H1 (cell line): Measurements from ENCODE around the gene PRKCZ. TPM values are rescaled to one million over a fixed set of nuclear protein-coding genes. Genes with fewer than 3 reads are reported as not detected.
A peak's percentile ranks its signal among the peaks of the same experiment; 100 is the strongest.

Experiments
- BRCA1 ChIP-seq: IDR thresholded peaks from 2 replicates; pipeline ENCODE4 v1.6.1; 2012; ENCODE audit warnings: low read depth, low read length, improper control_type of control experiment
- E2F6 ChIP-seq: IDR thresholded peaks from 2 replicates; pipeline ENCODE4 v1.6.1; 2012; ENCODE audit warnings: inconsistent platforms
- EGR1 ChIP-seq: IDR thresholded peaks from 2 replicates; pipeline ENCODE4 v1.6.1; 2011; ENCODE audit warnings: low read depth, low read length, borderline replicate concordance
- KDM1A ChIP-seq: fragments of 200-600, 300-600 bp; sonication (generic); IDR thresholded peaks from 2 replicates; pipeline ENCODE4 v1.7.1; 2016; ENCODE audit warnings: mild to moderate bottlenecking, low read length, borderline replicate concordance
- POU5F1 ChIP-seq: IDR thresholded peaks from 2 replicates; pipeline ENCODE4 v1.6.1; 2011; ENCODE audit warnings: low read depth, mild to moderate bottlenecking, low read length, moderate library complexity
- SAP30 ChIP-seq: fragments of 300-600 bp; sonication (generic); IDR thresholded peaks from 2 replicates; pipeline ENCODE4 v1.7.1; 2012; ENCODE audit warnings: low read length, moderate library complexity, mild to moderate bottlenecking, inconsistent platforms; ENCODE audit not compliant: insufficient read depth, insufficient replicate concordance
- YY1 ChIP-seq: IDR thresholded peaks from 2 replicates; pipeline ENCODE4 v1.6.1; 2011; ENCODE audit warnings: low read depth, mild to moderate bottlenecking, low read length
- polyA plus RNA-seq, 7 experiments: library from polyadenylated mRNA; depleted of rRNA in 3 of 7; stranded (reverse) in 5 of 7; unstranded in 2 of 7; fragments of >200 nt in 5 of 7; fragments of 200-250 nt in 2 of 7; gene quantifications; 1 replicate in 5 of 7; 2 replicates in 1 of 7; 4 replicates in 1 of 7; pipeline versions ENCODE4 v1.2.1 to v1.2.3, GENCODE V29; 2011 to 2013; ENCODE audit warnings: missing spikeins in 2 of 7, mixed read lengths in 2 of 7
- total RNA-seq: library from RNA; stranded (reverse); fragmentation: NEBNext Ultra II Directional; extraction: Animal tissue kit (Norgen Biotek cat#: 25700); gene quantifications from 2 replicates; pipeline ENCODE4 v1.2.1, GENCODE V29; 2021

Gene PRKCZ
- total and polyA plus RNA-seq, 2 of the 8 experiments (the other 6 are each of a cell fraction or from before 2014, with no cell fraction given), result 37.4 to 45.1 TPM

- 0 out of 2 replicates have a peak, but pooled peaks have one; percentile 34 for TF ChIP-seq KDM1A
- peak; percentile 30; the same call in 1 of the 2 replicates for TF ChIP-seq YY1
- no peak for TF ChIP-seq POU5F1
- TF ChIP-seq E2F6, result no peak
- TF ChIP-seq BRCA1, result no peak
- no peak for TF ChIP-seq SAP30
- 0 out of 2 replicates have a peak, but pooled peaks have one; percentile 45 for TF ChIP-seq EGR1
Observed at GRCh38 chr1:2194898-2195673, 144.9 kb downstream of the PRKCZ start (continued).
